PC-3 (cell line): ENCODE measurements around the gene DHX35.

ENCODE experiments used
- EZH2phosphoT487 ChIP-seq: fragments of 300-600 bp; sonication (generic); IDR thresholded peaks from 2 replicates; pipeline ENCODE4 v1.6.1; 2018; ENCODE audit warnings: mild to moderate bottlenecking, antibody characterized with exemption, low read length, borderline replicate concordance
- TF ChIP-seq, protein P1 (sequence below): fragments of 300-600 bp; sonication (generic); conservative IDR thresholded peaks from 2 replicates; pipeline ENCODE4 v1.5.1; 2017; ENCODE audit warnings: antibody characterized with exemption, low read depth, mild to moderate bottlenecking, low read length

DNA sequence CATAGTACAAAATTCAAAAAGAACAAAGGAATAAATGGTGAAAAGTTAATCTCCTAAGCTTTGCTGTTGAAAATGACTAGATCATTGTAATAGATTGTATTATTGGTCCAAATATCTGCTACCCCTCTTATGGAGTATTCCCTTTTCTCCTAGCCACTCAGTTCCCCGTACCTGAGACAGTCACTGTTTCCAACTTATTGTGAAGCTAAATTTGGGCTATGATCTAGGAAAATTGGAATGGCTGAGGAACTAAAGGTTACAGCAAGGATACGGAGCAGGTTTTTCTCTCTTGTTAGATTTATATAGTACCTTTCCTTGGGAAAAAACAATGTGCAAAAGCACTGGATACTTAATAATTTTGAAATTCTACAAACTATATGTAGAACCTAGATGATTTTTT lies 17.3 kb downstream of the DHX35 start:
- TF ChIP-seq, protein P1, sequence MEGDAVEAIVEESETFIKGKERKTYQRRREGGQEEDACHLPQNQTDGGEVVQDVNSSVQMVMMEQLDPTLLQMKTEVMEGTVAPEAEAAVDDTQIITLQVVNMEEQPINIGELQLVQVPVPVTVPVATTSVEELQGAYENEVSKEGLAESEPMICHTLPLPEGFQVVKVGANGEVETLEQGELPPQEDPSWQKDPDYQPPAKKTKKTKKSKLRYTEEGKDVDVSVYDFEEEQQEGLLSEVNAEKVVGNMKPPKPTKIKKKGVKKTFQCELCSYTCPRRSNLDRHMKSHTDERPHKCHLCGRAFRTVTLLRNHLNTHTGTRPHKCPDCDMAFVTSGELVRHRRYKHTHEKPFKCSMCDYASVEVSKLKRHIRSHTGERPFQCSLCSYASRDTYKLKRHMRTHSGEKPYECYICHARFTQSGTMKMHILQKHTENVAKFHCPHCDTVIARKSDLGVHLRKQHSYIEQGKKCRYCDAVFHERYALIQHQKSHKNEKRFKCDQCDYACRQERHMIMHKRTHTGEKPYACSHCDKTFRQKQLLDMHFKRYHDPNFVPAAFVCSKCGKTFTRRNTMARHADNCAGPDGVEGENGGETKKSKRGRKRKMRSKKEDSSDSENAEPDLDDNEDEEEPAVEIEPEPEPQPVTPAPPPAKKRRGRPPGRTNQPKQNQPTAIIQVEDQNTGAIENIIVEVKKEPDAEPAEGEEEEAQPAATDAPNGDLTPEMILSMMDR = no peak
- no peak for TF ChIP-seq EZH2phosphoT487
